ENCODE data around the gene HOXA2. TPM values are rescaled to one million over a fixed set of nuclear protein-coding genes. Genes with fewer than 3 reads are reported as not detected.
A peak's percentile ranks its signal among the peaks of the same experiment; 100 is the strongest.

HOXA2 gene
- total RNA-seq, 1 experiment from 2014 or later, result 3.2 TPM

DNA sequence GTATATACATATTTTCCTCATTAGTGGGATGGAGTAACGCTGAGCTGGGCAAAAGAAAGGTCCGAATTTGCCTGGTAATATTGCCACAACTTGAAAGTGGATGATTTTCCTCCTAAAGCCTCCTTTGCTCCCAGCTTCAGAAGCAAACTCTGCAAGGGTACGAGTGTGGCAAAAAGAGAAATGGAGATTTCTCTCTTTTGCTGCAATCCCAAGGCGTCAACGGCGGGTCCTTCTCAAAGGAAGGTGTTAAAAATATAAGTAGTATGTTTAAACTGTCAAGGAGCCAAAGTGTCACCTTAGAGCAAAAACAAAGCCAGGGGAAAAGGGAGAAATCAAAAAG is 12.4 kb upstream of the HOXA2 start:
- intact Hi-C loops (cut with micrococcal nuclease; ENCODE audit: unreplicated experiment), result loop anchor here (2.0 kb wide), 1 partner anchor 16 kb away; no protein-coding TSS in a partner anchor
- CTCF ChIA-PET, result interaction anchor here (0.7 to 2.6 kb wide), 2 partner anchors 16 to 761 kb away, joined by 3 to 19 read pairs; no protein-coding TSS in a partner anchor
- BruUV-seq (replicated peaks), result no TSS peak
- H3K4me1 Mint-ChIP-seq (ENCODE audit: low read depth, unreplicated experiment), result peaks cover 60% of the 10 kb centered on the region
- no peaks in the 10 kb centered on the region for H3K9me3 Mint-ChIP-seq (ENCODE audit: low read depth, unreplicated experiment)
- no peaks in the 10 kb centered on the region for H3K27me3 Mint-ChIP-seq (ENCODE audit: unreplicated experiment)
- peak overlapping the region; percentile 78 for H3K4me3 Mint-ChIP-seq (ENCODE audit: low read depth, unreplicated experiment)
- no peak for TF ChIP-seq CTCF (IDR thresholded peaks at IDR 0.05; ENCODE audit: unreplicated experiment)
- peak overlapping the region; percentile 74 for H3K27ac Mint-ChIP-seq (ENCODE audit: unreplicated experiment)
- no peak for DNase-seq
- H3K36me3 Mint-ChIP-seq (ENCODE audit: insufficient read depth, unreplicated experiment), result peaks cover 51% of the 10 kb centered on the region

DNA sequence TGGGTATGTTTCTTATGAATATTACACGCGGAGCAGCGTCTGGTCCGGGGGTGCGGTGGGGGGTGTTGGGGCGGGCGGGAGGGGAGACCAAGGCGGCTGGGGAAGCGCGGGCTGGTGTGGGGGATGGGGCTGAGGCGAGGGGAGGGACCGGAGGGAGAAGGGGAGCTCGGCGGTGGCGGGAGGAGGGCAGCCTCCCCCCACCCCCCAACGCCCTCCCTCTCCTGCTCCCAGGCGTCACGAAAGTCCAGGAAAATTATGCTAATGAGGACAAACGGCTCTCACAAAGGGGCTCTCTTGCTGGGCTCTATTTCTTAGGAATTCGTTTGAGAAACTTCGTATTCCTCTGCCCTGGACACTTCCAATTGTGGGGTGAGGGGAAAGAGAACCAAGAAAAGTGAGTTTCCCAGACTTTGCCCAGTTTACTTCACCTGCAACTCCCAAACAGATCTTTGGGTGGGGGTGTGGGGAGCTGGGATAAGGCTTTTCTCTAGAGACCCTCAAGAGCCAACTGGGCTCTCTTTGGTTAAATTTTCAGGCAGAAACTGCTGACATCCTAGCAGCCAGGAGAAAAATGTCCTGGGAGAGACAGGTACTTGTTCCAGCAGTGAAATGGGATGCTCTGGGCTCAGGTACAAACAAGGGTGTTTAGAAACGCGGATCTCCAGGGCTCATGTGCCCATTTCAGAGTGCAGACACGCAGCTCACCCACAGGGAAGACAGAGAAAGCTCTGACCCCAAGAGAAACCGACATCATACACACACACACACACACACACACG is 11.7 kb upstream of the HOXA2 start:
- CTCF ChIA-PET, result interaction anchor here (0.5 to 2.6 kb wide), 2 partner anchors 15 to 239 kb away, joined by 5 to 19 read pairs; no protein-coding TSS in a partner anchor
- Mint-ChIP-seq H3K4me3 (ENCODE audit: low read depth, unreplicated experiment) (peak overlapping the region; percentile 78), H3K36me3 (ENCODE audit: insufficient read depth, unreplicated experiment) (peaks cover 50% of the 10 kb centered on the region), H3K9me3 (ENCODE audit: low read depth, unreplicated experiment) (no peaks in the 10 kb centered on the region), H3K27ac (ENCODE audit: unreplicated experiment) (peak overlapping the region; percentile 74), H3K27me3 (ENCODE audit: unreplicated experiment) (no peaks in the 10 kb centered on the region), H3K4me1 (ENCODE audit: low read depth, unreplicated experiment) (peaks cover 53% of the 10 kb centered on the region)
- peak; percentile 64 for DNase-seq
- no TSS peak for BruUV-seq (replicated peaks)
- intact Hi-C loops (cut with micrococcal nuclease; ENCODE audit: unreplicated experiment), result loop anchor here (2.0 kb wide), 1 partner anchor 15 kb away; no protein-coding TSS in a partner anchor
- TF ChIP-seq CTCF (IDR thresholded peaks at IDR 0.05; ENCODE audit: unreplicated experiment), result no peak

DNA sequence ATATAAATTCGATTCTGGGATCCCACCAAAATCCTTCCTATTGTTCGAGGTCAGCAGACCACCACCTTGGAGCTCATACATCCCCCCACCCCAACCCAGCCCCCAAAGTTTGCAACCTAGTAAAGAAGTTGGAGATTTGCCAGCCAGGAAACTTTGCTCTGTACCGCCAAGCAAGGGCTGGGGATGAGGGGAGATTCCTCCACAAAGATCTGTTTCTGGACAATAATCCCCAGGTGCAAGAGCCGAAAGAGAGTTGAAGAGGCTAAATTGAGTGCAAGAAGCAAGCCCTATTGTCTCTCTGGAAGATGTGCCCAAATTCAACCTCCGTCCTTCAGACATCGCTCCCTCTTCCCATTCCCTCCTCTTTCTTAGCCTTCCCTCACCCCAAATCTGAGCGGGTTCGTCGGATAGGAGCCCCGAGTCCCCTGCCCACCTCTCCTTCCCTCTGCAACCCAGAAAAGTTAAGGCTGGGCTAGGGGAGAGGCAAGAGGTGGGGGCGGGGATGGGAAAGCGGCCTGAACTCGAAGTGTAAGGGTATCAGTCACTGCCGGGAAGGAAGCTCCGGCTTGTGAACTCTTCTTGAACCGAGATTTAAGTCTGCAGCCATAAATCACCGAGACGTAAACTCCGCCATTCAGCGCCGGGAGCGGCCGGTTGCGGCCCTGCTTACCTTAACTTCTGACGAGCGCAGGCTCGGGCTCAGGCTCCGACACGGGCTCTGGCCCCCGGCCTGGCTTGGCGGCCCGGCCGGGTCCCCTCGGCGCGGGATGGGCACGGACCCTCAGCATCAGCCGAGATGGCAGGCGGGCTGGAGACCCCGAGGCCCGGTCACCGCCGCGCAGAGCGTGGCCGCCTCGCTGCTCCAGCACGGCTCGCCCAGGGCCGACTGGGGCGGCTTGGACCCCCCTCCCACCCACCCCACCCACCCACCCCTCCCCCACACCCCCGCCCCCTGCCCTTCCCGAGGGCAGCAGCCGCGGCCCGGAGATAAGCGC is 10.8 kb upstream of the HOXA2 start:
- H3K27ac Mint-ChIP-seq (ENCODE audit: unreplicated experiment), result peak overlapping the region; percentile 71
- peak overlapping the region; percentile 78 for H3K4me3 Mint-ChIP-seq (ENCODE audit: low read depth, unreplicated experiment)
- peaks cover 47% of the 10 kb centered on the region for H3K36me3 Mint-ChIP-seq (ENCODE audit: insufficient read depth, unreplicated experiment)
- TF ChIP-seq CTCF (IDR thresholded peaks at IDR 0.05; ENCODE audit: unreplicated experiment), result no peak
- BruUV-seq (replicated peaks), result no TSS peak
- H3K4me1 Mint-ChIP-seq (ENCODE audit: low read depth, unreplicated experiment), result peaks cover 49% of the 10 kb centered on the region
- CTCF ChIA-PET, result interaction anchor here (0.5 to 2.6 kb wide), 3 partner anchors 14 to 238 kb away, joined by 3 to 19 read pairs (median 5); no protein-coding TSS in a partner anchor
- intact Hi-C loops (cut with micrococcal nuclease; ENCODE audit: unreplicated experiment), result no loop called here
- no peaks in the 10 kb centered on the region for H3K9me3 Mint-ChIP-seq (ENCODE audit: low read depth, unreplicated experiment)
- no peaks in the 10 kb centered on the region for H3K27me3 Mint-ChIP-seq (ENCODE audit: unreplicated experiment)
- DNase-seq, result peak; percentile 67

DNA sequence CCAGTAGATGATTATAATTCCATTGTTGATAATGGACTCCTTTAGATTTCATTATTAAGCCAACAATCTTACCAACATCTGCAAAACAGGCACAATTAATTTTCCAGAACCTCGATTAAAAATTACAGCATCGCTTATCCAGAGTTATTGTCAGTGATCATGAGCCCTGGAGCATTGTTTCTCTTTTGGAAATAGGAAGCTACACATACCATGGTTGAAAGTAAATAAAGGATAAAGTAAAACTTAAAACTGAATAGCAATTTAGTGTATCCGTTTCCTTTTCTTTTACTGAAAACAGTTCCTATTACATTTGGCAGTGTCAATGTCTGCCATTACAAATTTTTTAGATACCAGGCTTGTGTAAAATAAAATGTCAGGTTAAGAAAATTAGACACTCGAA is 9.9 kb upstream of the HOXA2 start:
- no peak for TF ChIP-seq CTCF (IDR thresholded peaks at IDR 0.05; ENCODE audit: unreplicated experiment)
- no peak for DNase-seq
- peak overlapping the region; percentile 78 for H3K4me3 Mint-ChIP-seq (ENCODE audit: low read depth, unreplicated experiment)
- H3K27ac Mint-ChIP-seq (ENCODE audit: unreplicated experiment), result peak overlapping the region; percentile 72
- H3K27me3 Mint-ChIP-seq (ENCODE audit: unreplicated experiment), result no peaks in the 10 kb centered on the region
- no peaks in the 10 kb centered on the region for H3K9me3 Mint-ChIP-seq (ENCODE audit: low read depth, unreplicated experiment)
- intact Hi-C loops (cut with micrococcal nuclease; ENCODE audit: unreplicated experiment), result no loop called here
- CTCF ChIA-PET, result interaction anchor here (1.5 kb wide), 1 partner anchor 22 kb away, joined by 3 read pairs; no protein-coding TSS in a partner anchor
- peaks cover 44% of the 10 kb centered on the region for H3K36me3 Mint-ChIP-seq (ENCODE audit: insufficient read depth, unreplicated experiment)
- TSS peak; percentile 50 for BruUV-seq (replicated peaks)
- H3K4me1 Mint-ChIP-seq (ENCODE audit: low read depth, unreplicated experiment), result peaks cover 49% of the 10 kb centered on the region

Measured in Calu3 (cell line).